ENCODE measurements around the gene SPATA21. TPM values are rescaled to one million over a fixed set of nuclear protein-coding genes. Genes with fewer than 3 reads are reported as not detected.
"Not testable (repeated sequence)": the region's sequence is repeated elsewhere in the genome, so short reads cannot be mapped to it uniquely, and the experiment has no call there.

The SPATA21 gene, protein sequence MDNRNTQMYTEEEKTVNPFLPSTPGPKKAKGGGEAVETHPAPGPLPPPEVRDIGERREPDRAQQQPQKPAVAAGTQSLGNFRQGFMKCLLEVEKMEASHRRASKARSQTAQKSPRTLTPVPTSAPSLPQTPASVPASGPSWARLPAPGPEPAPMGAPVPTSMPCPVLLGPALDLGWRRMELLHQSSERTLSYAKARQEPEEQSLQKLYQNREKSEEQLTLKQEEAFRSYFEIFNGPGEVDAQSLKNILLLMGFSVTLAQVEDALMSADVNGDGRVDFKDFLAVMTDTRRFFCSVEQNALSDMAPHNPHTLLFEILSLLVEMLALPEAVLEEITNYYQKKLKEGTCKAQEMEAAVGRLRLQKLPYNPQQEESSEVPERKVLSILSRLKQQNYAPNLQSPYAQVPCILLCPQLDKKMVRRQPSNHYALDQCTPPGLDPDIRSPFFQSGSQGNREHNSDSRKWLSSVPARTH
- polyA plus RNA-seq (2013, experiment 1 of 4): not detected
- polyA plus RNA-seq (2013, experiment 2 of 4): not detected
- not detected for polyA plus RNA-seq (2013, experiment 3 of 4)
- polyA plus RNA-seq (2013, experiment 4 of 4): not detected

GRCh38 chr1:16436946-16437474 lies at the start of gene SPATA21:
SPATA21 (minus strand) TSS chr1:16437424; CDS start chr1:16431371, 6,053 bp downstream.
- H3K27ac ChIP-seq (ENCODE audit: insufficient read depth, low read depth, low read length, poor library complexity, severe bottlenecking): no peak within 1 kb of the TSS
- no peaks in the 10 kb centered on the region for H3K36me3 ChIP-seq (ENCODE audit: control insufficient read depth, insufficient read depth, low read length)
- H3K27me3 ChIP-seq (ENCODE audit: control insufficient read depth, insufficient read depth, low read length, poor library complexity, severe bottlenecking): no peaks in the 10 kb centered on the region
- no peaks in the 10 kb centered on the region for H3K9me3 ChIP-seq (ENCODE audit: control insufficient read depth, low read length)
- no peak within 1 kb of the TSS for H3K4me3 ChIP-seq (ENCODE audit: insufficient read depth, low read depth, low read length)
- WGBS, 2 experiments: 81 to 89% methylated on average over 3 of the region's 3 CpGs
- H3K4me1 ChIP-seq (ENCODE audit: control insufficient read depth, insufficient read depth, low read length): no peaks in the 10 kb centered on the region

GRCh38 chr1:16487011-16487410 lies 49.8 kb upstream of the SPATA21 start:
- not testable (repeated sequence) for H3K4me3 ChIP-seq (ENCODE audit: insufficient read depth, low read depth, low read length); H3K36me3 ChIP-seq (ENCODE audit: control insufficient read depth, insufficient read depth, low read length); H3K27me3 ChIP-seq (ENCODE audit: control insufficient read depth, insufficient read depth, low read length, poor library complexity, severe bottlenecking); H3K4me1 ChIP-seq (ENCODE audit: control insufficient read depth, insufficient read depth, low read length); H3K27ac ChIP-seq (ENCODE audit: insufficient read depth, low read depth, low read length, poor library complexity, severe bottlenecking); H3K9me3 ChIP-seq (ENCODE audit: control insufficient read depth, low read length)

- 94 to 96% methylated on average over 8 of the region's 8 CpGs for WGBS, 2 experiments
- H3K4me1 ChIP-seq (ENCODE audit: control insufficient read depth, insufficient read depth, low read length); H3K27me3 ChIP-seq (ENCODE audit: control insufficient read depth, insufficient read depth, low read length, poor library complexity, severe bottlenecking); H3K9me3 ChIP-seq (ENCODE audit: control insufficient read depth, low read length); H3K36me3 ChIP-seq (ENCODE audit: control insufficient read depth, insufficient read depth, low read length); H3K27ac ChIP-seq (ENCODE audit: insufficient read depth, low read depth, low read length, poor library complexity, severe bottlenecking); H3K4me3 ChIP-seq (ENCODE audit: insufficient read depth, low read depth, low read length): not testable (repeated sequence)
These were observed 49.1 kb upstream of the SPATA21 start for GRCh38 chr1:16486316-16486715.

DNA sequence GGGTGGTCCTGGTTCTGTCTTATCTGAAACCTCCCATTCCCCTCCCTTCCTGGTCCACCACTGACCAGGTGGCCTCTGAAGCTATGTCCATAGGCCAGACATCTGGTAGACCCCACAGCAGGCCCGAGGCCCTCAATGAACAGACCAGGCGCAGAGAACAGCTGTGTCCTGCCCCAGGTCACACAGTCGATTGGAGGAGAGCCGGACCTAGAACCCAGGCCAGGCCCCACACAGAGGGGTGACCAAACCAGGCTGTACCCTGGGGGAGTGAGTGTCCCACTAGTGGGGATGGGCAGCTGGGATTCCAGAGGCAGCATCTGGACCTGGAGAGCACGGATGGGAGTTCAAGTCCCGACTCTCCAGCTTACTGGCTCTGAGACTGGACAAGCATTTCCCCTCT lies 47.7 kb upstream of the SPATA21 start:
- H3K4me3 ChIP-seq (ENCODE audit: insufficient read depth, low read depth, low read length): no peak overlapping the region
- H3K27me3 ChIP-seq (ENCODE audit: control insufficient read depth, insufficient read depth, low read length, poor library complexity, severe bottlenecking): no peaks in the 10 kb centered on the region
- H3K36me3 ChIP-seq (ENCODE audit: control insufficient read depth, insufficient read depth, low read length): peaks cover 9% of the 10 kb centered on the region
- 95 to 96% methylated on average over 6 of the region's 6 CpGs for WGBS, 2 experiments
- no peaks in the 10 kb centered on the region for H3K4me1 ChIP-seq (ENCODE audit: control insufficient read depth, insufficient read depth, low read length)
- H3K27ac ChIP-seq (ENCODE audit: insufficient read depth, low read depth, low read length, poor library complexity, severe bottlenecking): no peak overlapping the region
- H3K9me3 ChIP-seq (ENCODE audit: control insufficient read depth, low read length): no peaks in the 10 kb centered on the region

DNA sequence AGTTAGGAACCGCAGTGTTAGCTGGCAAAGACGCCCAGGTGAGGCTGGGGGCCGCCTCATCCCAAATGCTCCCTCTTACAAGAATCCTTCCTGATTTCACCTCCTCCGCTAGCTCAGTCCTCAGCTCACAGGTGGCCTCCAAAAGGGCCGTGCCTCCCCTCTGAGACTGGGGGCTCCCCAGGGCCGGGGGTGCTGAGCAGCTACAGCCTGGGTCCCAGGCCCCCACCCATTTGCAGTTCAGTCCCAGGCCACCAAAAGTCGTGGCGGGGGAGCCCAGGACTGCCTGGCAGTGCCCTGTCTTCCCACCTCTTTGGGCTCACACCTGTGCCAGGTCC lies 47.2 kb upstream of the SPATA21 start:
- Histone ChIP-seq H3K36me3 (ENCODE audit: control insufficient read depth, insufficient read depth, low read length) (peaks cover 9% of the 10 kb centered on the region), H3K4me3 (ENCODE audit: insufficient read depth, low read depth, low read length) (no peak overlapping the region), H3K4me1 (ENCODE audit: control insufficient read depth, insufficient read depth, low read length) (no peaks in the 10 kb centered on the region), H3K9me3 (ENCODE audit: control insufficient read depth, low read length) (no peaks in the 10 kb centered on the region), H3K27me3 (ENCODE audit: control insufficient read depth, insufficient read depth, low read length, poor library complexity, severe bottlenecking) (no peaks in the 10 kb centered on the region), H3K27ac (ENCODE audit: insufficient read depth, low read depth, low read length, poor library complexity, severe bottlenecking) (no peak overlapping the region)
- 92 to 95% methylated on average over 8 of the region's 8 CpGs for WGBS, 2 experiments

DNA sequence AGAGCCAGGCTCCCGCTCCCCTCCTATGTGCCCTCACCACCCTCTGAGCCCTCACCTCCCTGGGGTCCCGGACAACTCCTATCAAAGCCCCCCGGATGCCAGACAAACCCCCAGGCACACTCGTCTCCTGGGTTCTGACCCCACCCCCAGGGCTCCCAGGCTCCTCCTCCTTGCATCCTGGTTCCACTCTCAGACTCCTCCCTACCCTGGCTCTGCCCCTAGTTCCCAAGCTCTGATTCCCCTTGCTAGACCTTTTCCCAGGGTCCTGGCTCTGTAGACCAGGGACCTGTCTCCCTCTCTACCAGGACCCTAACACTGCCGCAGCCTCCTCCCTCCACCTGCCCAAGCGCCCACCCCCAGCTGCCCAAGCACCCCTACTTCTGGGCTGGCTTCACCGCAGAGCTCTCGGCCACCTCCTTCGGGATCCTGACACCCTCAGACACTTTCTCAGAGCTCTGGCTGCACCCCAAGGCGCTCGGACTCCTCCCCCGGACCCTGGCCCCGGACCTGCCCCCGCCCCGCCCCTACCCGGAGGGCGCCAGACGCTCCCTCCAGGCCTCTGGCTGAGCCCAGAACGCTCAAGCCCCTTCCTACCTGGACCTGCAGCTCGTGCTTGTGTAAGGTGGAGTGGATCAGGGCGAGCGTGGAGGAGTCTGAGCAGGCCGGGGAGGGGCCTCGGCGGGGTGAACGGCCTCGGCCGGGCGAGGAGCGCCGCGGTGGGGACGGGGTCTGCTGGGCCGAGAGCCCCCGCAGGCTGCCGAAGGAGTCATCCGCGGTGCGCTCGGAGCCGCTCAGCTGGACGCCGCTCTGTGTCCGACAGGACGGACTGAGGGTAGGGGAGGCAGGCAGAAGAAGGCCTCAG lies 46.6 kb upstream of the SPATA21 start:
- H3K4me3 ChIP-seq (ENCODE audit: insufficient read depth, low read depth, low read length); H3K27me3 ChIP-seq (ENCODE audit: control insufficient read depth, insufficient read depth, low read length, poor library complexity, severe bottlenecking); H3K36me3 ChIP-seq (ENCODE audit: control insufficient read depth, insufficient read depth, low read length); H3K9me3 ChIP-seq (ENCODE audit: control insufficient read depth, low read length); H3K27ac ChIP-seq (ENCODE audit: insufficient read depth, low read depth, low read length, poor library complexity, severe bottlenecking); H3K4me1 ChIP-seq (ENCODE audit: control insufficient read depth, insufficient read depth, low read length): not testable (repeated sequence)
- 92 to 94% methylated on average over 40 to 42 of the region's 45 CpGs for WGBS, 2 experiments

DNA sequence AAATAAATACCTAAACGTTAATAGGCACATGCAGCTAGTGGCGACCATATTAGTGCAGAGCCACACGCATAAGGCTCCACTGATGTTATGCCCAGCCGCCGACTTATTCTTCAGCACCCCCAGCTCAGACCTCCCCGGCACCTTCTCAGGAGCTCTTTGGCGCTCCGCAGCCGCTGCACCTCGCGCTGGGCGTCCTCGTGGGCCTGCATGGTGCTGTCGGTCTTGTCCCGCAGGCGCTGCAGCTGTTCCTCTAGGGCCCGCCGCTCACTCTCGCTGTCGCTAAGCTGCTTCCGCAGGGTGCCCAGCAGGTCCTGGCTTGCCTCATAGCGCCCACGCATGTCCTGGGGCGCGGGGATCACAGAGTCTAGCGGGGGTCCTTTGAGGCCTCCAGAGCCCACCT lies 45.9 kb upstream of the SPATA21 start:
- H3K9me3 ChIP-seq (ENCODE audit: control insufficient read depth, low read length); H3K27me3 ChIP-seq (ENCODE audit: control insufficient read depth, insufficient read depth, low read length, poor library complexity, severe bottlenecking); H3K27ac ChIP-seq (ENCODE audit: insufficient read depth, low read depth, low read length, poor library complexity, severe bottlenecking); H3K4me3 ChIP-seq (ENCODE audit: insufficient read depth, low read depth, low read length); H3K36me3 ChIP-seq (ENCODE audit: control insufficient read depth, insufficient read depth, low read length); H3K4me1 ChIP-seq (ENCODE audit: control insufficient read depth, insufficient read depth, low read length): not testable (repeated sequence)
- WGBS, 2 experiments: 95 to 97% methylated on average over 26 of the region's 26 CpGs

DNA sequence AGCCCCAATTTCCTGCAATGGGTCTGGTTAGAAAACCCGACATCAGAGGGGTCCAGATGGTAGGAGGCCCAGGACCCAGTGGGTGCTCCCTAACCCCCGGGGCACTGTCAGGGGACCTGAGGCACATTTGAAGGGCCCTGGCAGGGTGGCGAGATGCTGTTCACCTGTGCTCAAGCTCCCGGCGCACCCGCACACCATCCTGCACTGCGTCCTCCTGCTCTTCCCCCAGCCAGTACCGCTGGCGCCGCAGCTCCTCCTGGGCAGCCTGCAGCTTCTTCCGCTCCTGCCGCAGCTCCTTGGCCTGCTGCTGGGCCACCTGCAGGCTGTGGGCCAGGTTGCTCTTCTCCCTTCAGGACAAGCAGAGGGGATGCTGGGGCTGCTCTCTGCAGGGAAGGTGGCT lies 40.9 kb upstream of the SPATA21 start:
- no peaks in the 10 kb centered on the region for H3K9me3 ChIP-seq (ENCODE audit: control insufficient read depth, low read length)

GRCh38 chr1:16475771-16476770 lies 38.8 kb upstream of the SPATA21 start:
- WGBS, 2 experiments: 89 to 92% methylated on average over 22 to 26 of the region's 29 CpGs
- not testable (repeated sequence) for H3K9me3 ChIP-seq (ENCODE audit: control insufficient read depth, low read length); H3K27me3 ChIP-seq (ENCODE audit: control insufficient read depth, insufficient read depth, low read length, poor library complexity, severe bottlenecking); H3K4me1 ChIP-seq (ENCODE audit: control insufficient read depth, insufficient read depth, low read length); H3K27ac ChIP-seq (ENCODE audit: insufficient read depth, low read depth, low read length, poor library complexity, severe bottlenecking); H3K4me3 ChIP-seq (ENCODE audit: insufficient read depth, low read depth, low read length)
- peaks cover 19% of the 10 kb centered on the region for H3K36me3 ChIP-seq (ENCODE audit: control insufficient read depth, insufficient read depth, low read length)

More for the DNA sequence above, 40.9 kb upstream of the SPATA21 start:
- H3K36me3 ChIP-seq (ENCODE audit: control insufficient read depth, insufficient read depth, low read length): peaks cover 10% of the 10 kb centered on the region
- H3K4me1 ChIP-seq (ENCODE audit: control insufficient read depth, insufficient read depth, low read length): no peaks in the 10 kb centered on the region
- no peak overlapping the region for H3K4me3 ChIP-seq (ENCODE audit: insufficient read depth, low read depth, low read length)
- H3K27me3 ChIP-seq (ENCODE audit: control insufficient read depth, insufficient read depth, low read length, poor library complexity, severe bottlenecking): no peaks in the 10 kb centered on the region
- 94 to 96% methylated on average over 12 of the region's 12 CpGs for WGBS, 2 experiments
- H3K27ac ChIP-seq (ENCODE audit: insufficient read depth, low read depth, low read length, poor library complexity, severe bottlenecking): no peak overlapping the region
